NCI-H2081 treated with DMSO at 0.1 percent for 48 hours (cell line): ENCODE data around the gene JCHAIN.
A peak's percentile ranks its signal among the peaks of the same experiment; 100 is the strongest.
"Not testable (repeated sequence)": the region's sequence is repeated elsewhere in the genome, so short reads cannot be mapped to it uniquely, and the experiment has no call there.

ENCODE experiments used
- DNase-seq: peaks from one replicate; lab custom pipeline; 2025; lab: John Stamatoyannopoulos, UW

The JCHAIN gene

DNA sequence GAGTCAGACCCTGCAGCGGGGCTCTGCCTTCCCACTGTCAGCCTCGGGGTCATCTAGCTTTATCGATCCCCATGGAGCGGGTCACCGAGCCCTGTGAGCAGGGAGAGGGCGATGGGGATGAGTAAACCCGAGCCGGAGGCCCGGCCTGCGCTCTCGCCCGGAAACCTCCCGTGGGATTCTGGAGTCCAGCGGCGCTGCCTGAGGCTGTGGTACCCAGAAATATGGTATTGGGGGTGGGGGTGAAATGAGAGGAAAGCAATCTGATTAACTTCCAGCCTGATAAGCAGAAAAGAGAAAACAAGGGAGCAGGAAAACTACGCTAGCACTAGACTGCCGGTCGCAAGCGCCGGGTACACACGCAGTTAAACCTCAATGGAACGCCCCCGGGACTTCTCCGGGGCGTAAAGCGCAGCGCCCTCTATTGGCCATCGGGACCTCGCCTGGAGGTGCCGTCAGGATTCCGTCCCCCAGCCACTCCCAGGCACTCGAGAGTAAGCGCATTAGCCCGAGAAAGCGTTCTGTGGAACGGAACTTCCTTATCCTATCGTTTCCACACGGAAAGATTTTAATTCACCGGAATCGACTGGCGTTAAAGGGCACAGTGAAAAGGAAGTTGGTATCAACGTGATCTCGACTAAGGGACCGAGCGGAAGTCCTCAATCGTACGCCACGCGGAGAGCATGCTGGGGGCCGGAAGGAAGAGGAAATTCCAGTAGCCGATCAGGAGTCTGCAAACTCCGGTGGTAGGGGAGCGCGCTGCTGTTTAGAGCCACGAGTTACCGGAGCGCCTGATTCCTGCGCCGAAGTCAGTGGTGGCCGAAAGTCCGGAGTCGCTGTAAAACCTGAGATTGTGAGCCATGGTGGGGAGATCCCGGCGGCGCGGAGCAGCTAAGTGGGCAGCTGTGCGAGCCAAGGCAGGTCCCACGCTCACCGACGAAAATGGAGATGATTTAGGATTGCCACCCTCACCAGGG is 21.8 kb upstream of the JCHAIN start, which contains the start of gene UTP3:
Gene UTP3, plus strand, starts transcription at position 712 of the 974 bp plus-strand sequence. Its CDS starts 146 bp downstream, at position 858.
- peak; percentile 93 for DNase-seq

GRCh38 chr4:70687392-70687791 is 21.1 kb upstream of the JCHAIN start:
- no peak for DNase-seq

- DNase-seq: not testable (repeated sequence)
Observed at GRCh38 chr4:70682142-70682541, 15.8 kb upstream of the JCHAIN start.

- DNase-seq: no peak
Observed at GRCh38 chr4:70681704-70682103, 15.4 kb upstream of the JCHAIN start.

DNA sequence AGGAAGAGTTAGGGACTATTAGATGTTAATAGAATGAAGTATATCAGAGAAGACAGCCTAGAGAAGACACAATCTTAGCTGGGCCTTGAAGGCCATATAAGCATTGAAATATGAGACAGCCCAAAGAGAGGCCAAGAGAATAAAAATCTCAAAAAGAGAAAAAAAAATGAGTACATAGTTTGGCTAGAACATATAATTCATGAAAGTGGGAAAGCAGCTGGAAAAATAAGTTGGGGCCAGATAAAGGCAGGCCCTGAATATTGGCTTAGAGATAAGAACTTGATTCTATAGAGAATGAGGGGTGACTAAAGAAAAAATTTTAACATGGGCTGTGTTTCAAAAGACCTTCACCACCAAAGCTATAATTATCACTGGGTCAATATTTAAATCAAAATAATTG is 14.6 kb upstream of the JCHAIN start:
- DNase-seq: no peak

- DNase-seq: no peak
Observed at GRCh38 chr4:70678383-70678999, 12.2 kb upstream of the JCHAIN start.

- DNase-seq: no peak
Observed at GRCh38 chr4:70676554-70677090, 10.3 kb upstream of the JCHAIN start.

GRCh38 chr4:70674731-70675130 is 8.4 kb upstream of the JCHAIN start:
- no peak for DNase-seq

- DNase-seq: no peak
Observed at GRCh38 chr4:70674191-70674590, 7.9 kb upstream of the JCHAIN start.

- DNase-seq: no peak
Observed at GRCh38 chr4:70671091-70671490, 4.8 kb upstream of the JCHAIN start.

DNA sequence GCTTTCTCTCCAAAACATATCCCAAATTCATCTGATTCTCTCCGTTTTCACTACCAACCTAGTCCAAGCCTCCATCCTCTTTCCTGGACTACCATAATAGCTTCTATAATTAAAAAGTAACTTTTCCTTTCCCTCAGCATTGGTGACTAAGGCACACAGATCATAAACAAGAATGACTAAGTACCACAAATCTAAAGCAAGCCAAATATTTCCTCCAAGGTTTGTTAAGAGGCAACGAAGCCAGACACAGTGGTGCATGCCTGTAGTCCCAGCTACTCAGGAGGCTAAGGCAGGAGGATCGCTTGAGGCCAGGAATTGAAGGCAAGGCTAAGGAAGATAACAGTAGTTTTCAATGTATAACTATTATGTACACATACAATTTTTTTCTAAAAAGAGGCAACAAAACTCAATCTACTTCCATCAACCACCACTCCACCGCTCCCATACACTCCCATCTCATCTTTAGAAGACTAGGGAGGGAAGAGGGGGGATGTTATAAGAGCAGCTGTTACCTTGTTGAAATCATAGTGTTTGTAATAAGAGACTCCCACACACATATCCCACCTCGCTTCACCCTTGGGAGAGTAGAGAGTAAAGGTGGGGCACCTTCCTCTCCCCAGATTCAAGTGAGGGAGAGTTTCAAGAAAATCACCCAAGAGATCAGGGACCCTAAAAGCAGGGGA is 4.2 kb upstream of the JCHAIN start:
- no peak for DNase-seq

DNA sequence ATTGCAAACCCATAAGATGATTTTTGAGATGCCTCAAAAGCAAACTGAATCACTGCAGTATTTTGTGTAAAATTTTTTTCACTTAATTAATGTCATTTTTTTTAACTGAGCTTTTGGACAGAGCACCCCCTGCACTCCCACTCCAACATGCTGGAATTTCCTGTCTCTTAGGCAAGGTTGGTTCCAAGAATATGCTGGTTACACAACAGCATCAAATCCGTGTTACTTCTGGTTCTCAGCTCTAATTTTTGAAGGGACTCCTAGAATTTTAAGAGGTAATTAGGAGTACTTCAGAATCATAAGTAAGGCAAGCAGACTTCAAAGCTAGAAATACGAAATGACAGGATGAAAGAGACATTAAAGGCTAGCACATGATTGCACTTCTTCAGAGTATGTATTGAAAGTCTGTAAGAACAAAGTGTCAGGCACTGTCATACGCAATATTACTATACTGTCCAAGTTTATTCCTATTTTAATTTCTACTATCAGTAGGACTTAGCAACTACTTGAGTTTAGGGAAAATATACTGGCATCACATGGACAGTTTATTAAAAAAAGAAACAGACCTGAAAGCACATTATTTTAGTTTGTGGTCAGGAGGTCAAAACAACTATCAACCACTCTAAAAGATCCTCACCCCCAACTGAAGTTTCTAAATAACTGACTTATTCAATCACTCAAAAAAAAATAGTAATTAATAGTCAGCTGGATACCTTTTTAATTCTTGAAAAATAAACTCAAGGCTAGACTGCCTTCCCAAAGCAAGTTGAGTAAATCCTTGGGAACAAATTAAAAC is 1.6 kb upstream of the JCHAIN start:
- no peak for DNase-seq

GRCh38 chr4:70661309-70661922 is 4.9 kb downstream of the JCHAIN start:
- DNase-seq: not testable (repeated sequence)

DNA sequence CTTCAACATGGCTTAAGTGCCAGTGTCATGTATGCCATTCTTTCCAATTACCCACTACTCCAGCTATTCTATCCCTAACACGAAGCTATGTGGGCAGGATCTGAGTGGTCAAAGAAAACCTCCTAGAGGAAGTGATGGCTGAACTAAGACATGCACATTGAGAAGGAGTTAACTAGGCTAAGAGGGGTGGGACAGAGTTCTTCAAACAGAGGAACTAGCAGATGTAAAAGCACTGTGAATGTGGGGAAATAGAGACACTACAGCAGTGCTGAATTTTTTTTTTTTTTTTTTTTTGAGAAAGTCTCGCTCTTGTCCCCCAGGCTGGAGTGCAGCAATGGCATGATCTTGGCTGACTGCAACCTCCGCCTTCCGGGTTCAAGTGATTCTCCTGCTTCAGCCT is 6.2 kb downstream of the JCHAIN start:
- no peak for DNase-seq

DNA sequence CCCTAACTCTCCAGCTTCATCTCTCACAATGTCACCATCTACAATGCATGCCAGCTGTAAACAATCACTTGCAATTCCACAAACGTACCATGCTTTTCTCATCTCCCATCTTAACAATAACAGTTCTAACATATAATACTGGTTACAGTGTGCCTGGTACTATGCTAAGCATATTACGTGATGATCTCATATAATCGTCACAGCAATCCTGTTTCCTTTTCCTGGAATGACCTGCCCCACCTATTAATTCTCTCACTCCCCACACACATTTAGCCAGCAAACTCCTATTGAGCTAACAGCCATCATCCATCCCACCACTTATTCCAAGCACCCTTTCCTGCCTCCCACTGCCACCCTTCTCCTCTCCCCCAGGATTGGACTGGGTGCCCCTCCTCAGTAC is 7.9 kb downstream of the JCHAIN start:
- DNase-seq: no peak

- DNase-seq: no peak
Observed at GRCh38 chr4:70657326-70657725, 9.0 kb downstream of the JCHAIN start.

GRCh38 chr4:70654605-70655011 is 11.7 kb downstream of the JCHAIN start:
- no peak for DNase-seq

- no peak for DNase-seq
Observed at GRCh38 chr4:70651864-70652506, 14.3 kb downstream of the JCHAIN start.

DNA sequence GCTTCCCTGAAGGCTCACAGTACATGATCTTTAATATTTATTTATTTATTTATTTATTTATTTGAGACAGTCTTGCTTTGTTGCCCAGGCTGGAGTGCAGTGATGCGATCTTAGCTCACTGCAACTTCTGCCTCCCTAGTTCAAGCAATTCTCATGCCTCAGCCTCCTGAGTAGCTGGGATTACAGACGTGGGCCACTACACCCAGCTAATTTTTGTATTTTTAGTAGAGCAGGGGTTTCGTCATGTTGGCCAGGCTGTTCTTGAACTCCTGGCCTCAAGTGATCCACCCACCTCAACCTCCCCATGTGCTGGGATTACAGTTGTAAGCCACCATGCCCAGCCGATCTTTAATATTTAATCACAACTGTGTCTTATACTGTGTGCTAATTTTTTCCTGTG is 15.6 kb downstream of the JCHAIN start:
- DNase-seq: not testable (repeated sequence)

GRCh38 chr4:70640192-70640591 is 26.1 kb downstream of the JCHAIN start:
- DNase-seq: no peak
